Mononuclear cell (primary cell): ENCODE data around the gene MRGPRG. TPM values are rescaled to one million over a fixed set of nuclear protein-coding genes. Genes with fewer than 3 reads are reported as not detected.

Source experiments
- H3K27me3 ChIP-seq: 2 replicates; pipeline ENCODE4 v1.6.0; 2011; ENCODE audit warnings: low read length, control low read depth; ENCODE audit not compliant: insufficient read depth
- H3K4me1 ChIP-seq: 2 replicates; pipeline ENCODE4 v1.5.1; 2011; ENCODE audit warnings: mild to moderate bottlenecking, low read length, control low read depth; ENCODE audit not compliant: insufficient read depth
- H3K4me3 ChIP-seq: 2 replicates; pipeline ENCODE4 v1.5.1; 2011; ENCODE audit warnings: mild to moderate bottlenecking, low read length, moderate library complexity
- H3K9me3 ChIP-seq: 2 replicates; pipeline ENCODE4 v1.5.1; 2011; ENCODE audit warnings: low read depth, mild to moderate bottlenecking, control low read depth, low read length
- total RNA-seq: library from RNA; depleted of rRNA; stranded (reverse); fragments of >200 nt; gene quantifications from one replicate; pipeline ENCODE4 v1.2.3, GENCODE V29; 2012

The MRGPRG gene
- total RNA-seq, 1 donor = not detected

DNA sequence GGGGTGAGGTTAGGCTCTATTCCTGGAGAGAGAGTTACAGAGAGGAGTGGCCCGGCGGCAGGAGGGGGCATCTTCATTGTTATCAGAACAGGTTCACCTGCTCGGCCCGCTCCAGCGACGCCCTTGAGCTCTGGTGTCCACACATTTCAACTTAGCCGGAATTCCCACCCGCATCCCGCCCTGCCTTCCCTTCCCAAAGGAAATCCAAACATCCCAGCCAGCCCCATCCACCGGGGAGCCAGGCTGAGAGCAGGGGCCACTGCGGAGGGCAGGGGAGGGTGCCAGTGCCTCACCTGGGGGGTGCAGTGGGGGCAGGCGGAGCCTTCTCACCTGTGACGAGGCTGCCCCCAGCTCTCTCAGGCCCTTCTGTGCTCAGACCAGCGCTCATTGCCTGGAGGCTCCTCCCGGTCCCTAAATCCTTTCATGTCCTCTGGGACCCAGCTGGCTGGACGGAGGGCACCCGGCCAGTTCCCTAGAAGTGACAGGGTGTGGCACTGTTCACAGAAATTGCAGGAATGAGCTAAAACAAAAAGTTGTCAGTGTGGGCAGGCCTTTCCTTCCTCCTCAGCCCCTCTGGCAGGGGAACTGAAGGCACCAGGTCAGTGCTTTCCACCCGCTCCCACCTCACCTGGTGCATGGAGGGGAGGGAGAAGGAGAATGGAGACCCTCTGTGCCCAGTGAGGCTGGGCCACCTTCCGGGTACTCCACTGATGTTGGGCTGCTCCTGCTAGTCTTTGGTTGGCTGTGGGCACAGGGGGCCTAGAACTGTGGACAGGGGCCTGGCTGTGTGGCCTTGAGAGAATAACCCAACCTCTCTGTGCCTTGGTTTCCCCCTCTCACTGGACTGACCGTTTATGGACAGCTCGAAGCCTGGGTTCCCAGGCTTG is 2.2 kb upstream of the MRGPRG start:
- H3K4me1 ChIP-seq = no peaks in the 10 kb centered on the region
- no peak overlapping the region for H3K4me3 ChIP-seq
- H3K9me3 ChIP-seq = no peaks in the 10 kb centered on the region
- H3K27me3 ChIP-seq = no peaks in the 10 kb centered on the region

DNA sequence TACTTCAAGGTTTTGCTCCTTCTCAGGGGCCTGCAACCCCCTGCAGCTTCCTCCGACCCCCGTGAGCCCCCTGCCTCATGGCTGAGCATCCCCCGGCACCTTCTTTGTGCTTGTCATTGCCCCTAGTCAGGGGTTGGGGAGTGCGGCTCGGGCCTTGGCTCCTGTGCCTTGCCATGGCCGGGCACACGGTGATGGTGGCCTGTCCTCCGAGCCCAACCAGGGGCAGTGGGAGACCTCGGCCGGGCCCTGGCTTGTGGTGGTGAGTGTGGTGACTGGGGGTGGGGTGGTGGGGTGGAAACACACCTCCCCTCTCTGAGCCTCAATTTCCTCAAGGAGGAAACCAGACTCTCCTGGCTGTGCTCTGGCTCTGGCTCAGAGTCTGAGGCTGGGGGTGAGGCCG is 1.5 kb upstream of the MRGPRG start:
- Histone ChIP-seq H3K4me3 (no peak overlapping the region), H3K9me3 (no peaks in the 10 kb centered on the region), H3K27me3 (no peaks in the 10 kb centered on the region), H3K4me1 (no peaks in the 10 kb centered on the region)

DNA sequence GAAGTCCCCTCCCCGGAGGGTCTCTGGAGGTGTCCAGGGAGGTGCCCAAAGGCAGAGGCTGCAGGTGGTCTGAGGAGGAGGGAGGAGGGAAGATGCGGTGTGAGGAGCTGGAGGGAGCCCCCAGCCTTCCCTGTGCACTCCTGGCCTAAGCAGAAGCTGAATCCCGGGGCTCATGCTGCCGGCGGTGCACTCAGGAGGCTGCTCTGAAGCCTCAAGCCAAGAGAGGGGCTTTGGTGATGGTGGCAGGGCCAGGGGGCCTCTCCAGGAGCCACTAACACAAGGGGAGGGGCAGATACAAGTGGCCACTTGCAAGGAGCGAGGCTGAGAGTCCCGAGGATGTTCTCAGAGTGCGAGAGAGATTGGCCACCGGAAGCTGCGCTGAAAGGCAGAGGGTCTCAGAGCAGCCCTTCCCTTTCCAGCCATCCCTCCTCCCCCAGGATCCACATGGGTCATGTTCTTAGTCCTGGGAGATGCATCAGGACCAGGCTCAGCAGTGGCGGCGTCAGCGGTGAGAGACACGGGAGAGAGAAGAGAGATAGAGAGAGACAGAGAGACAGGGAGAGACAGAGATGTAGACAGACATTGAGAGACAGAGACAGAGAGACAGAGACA is 774 bp upstream of the MRGPRG start:
- Histone ChIP-seq H3K9me3 (no peaks in the 10 kb centered on the region), H3K27me3 (no peaks in the 10 kb centered on the region)

DNA sequence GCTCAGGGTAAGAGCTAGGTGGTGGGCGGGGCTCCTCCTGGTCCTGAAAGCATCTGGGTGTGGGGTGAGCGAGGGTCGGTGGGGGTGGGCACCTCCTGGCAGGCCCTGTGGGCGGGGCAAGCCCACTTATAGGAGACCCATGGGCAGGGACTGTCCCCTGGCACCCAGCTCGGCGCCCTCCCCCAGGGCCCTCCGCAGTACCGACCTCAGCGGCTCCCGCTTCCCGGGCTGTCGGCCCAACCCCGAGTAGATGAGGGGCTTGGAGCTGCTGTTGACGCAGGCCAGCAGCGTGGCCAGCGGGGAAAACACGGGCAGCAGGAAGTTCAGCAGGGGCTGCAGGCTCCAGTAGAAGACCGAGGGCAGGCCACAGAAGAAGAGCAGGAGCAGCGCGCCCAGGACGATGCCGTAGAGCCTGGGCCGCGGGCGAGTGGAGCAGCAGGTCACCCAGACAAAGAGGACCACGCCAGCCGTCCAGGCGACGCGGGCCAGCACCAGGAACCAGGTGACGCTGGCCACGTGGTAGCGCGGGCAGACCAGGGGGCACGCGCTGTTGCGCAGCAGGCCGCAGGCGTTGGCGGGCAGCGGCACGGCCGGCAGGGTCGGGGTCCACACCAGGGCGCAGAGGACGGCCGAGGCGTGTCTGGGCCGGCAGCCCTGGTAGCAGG is 663 bp downstream of the MRGPRG start:
- no peaks in the 10 kb centered on the region for H3K27me3 ChIP-seq
- no peaks in the 10 kb centered on the region for H3K4me1 ChIP-seq
- no peaks in the 10 kb centered on the region for H3K9me3 ChIP-seq
- no peak overlapping the region for H3K4me3 ChIP-seq

More for the DNA sequence above, 774 bp upstream of the MRGPRG start:
- Histone ChIP-seq H3K4me3 (no peak overlapping the region), H3K4me1 (no peaks in the 10 kb centered on the region)

DNA sequence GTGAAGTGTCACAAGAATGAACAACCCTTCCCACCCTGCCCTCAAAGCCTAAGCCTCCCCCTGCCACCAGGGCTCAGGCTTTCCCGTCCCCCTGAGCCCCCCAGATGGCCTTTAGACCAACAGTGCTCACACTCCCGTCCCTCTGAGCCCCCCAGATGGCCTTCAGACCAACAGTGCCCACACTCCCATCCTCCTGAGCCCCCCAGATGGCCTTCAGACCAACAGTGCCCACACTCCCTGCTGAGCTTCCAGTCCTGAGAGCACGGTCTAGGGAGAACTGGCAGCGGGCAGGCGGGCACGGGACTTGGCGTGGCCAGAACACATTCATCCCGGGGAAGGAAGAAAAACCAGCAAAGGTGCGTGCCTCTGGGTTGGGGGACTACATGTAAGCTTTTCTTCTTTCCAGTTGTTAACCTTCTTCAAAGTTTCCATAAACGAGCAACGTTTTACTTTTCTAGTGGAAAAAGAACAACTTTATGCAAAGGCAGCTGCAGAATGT is 2.5 kb downstream of the MRGPRG start:
- Histone ChIP-seq H3K9me3 (no peaks in the 10 kb centered on the region), H3K4me1 (no peaks in the 10 kb centered on the region), H3K4me3 (no peak overlapping the region), H3K27me3 (no peaks in the 10 kb centered on the region)

DNA sequence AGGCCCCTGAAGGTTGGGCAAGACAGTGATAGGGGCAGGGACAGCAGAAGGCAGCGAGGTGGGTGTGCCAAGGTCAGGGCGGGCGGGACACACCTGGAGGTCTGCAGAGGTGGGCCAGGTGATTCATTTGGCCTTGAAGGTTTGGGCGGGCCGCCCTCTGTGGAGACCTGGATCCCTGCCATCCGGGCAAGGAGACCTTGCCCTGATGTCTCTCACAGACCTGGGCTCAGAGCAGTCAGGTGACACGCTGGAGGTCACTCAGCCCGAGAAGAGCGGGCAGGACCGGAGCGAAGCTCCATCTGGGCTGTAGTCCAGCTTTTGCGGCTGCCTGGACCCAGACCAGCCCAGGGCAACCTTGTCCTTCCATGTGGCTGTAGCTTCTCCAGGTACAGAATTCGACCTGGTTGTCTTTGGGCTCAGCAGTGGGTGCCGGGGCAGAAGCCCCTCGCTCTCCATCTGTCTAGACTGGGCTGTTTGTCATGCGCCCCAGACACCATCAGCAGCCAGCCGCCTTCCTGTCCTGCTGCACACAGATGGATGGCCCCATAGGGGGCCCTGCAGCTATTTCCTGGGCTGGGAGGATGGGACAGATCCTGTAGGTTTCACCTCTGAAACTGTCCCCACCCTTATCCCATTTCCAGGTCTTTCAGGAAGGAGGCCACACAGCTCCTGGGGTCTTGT is 3.1 kb downstream of the MRGPRG start:
- H3K4me3 ChIP-seq = no peak overlapping the region
- H3K27me3 ChIP-seq = no peaks in the 10 kb centered on the region

DNA sequence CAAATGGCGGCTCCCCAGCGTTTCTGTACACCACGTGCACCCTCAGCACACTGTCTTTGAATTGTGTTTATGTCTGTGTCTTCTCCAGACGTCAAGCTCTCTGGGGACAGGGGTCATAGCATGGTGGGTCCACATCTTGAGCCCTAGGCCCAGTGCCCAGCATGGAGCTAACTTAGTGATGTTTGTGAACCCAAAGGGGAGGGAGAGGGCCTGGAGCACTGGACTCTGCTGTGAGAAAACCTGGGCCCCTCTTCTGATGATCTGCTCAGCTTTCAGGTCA is 4.3 kb downstream of the MRGPRG start:
- H3K4me3 ChIP-seq = no peak overlapping the region
- H3K27me3 ChIP-seq = no peaks in the 10 kb centered on the region
- H3K9me3 ChIP-seq = no peaks in the 10 kb centered on the region
- no peaks in the 10 kb centered on the region for H3K4me1 ChIP-seq

More for the DNA sequence above, 3.1 kb downstream of the MRGPRG start:
- no peaks in the 10 kb centered on the region for H3K4me1 ChIP-seq
- no peaks in the 10 kb centered on the region for H3K9me3 ChIP-seq

DNA sequence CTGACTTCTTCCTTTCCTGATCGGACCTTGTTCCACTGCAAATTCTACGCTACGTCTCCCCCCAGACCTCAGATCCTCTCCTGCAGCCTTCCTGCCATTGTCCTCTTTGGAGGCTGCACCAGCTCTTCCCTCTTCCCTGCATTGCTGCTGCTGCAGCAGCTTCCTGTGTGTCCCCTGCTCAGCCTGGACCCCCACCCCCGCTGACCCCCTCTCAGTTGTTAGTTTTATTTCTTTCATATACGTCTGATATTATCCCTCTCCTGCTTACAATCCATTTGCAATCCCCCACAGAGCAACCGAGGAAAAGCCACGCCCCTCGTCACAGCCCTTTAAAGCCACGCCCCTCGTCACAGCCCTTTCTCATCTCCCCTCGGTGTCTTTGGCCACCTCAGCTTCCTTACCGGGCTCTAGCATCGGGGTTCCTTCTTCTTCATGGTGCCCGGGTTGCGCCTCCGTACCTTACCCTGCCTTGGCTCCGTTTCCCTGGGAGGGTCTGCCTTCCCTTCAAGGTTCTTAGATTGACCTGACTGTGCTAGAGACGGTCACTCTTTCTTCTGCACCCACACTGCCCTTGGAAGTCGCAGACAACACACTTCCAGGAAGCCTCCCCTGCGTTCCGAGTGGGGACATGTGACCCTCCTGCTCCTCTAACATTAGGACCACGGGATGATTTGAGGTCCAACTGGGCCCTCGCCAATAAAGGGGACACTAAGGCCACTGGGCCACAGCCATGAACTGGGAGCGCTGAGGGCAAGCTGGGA is 4.8 kb downstream of the MRGPRG start:
- Histone ChIP-seq H3K9me3 (no peaks in the 10 kb centered on the region), H3K27me3 (no peaks in the 10 kb centered on the region), H3K4me3 (no peak overlapping the region), H3K4me1 (no peaks in the 10 kb centered on the region)

DNA sequence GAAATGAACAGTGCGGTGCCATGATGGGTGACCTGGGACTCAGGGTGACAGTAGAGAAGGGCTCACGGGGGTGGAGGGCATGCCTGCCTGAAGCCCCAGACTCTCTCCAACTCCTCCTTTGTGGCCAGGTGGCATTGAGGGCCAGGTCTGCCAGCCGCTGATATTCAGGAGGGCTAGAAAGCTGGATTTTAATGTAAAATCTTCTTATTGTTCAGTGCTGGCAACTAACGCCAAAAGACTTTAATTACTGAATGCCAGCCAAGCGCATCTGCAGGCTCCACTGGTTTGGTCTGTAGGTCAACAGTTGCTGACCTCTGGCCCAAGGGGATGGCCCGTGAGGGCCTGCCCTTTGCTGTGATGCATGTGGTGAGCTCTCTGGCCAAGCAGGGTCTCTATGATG is 10.3 kb downstream of the MRGPRG start:
- Histone ChIP-seq H3K9me3 (no peaks in the 10 kb centered on the region), H3K27me3 (peaks cover 3% of the 10 kb centered on the region), H3K4me1 (no peaks in the 10 kb centered on the region), H3K4me3 (no peak overlapping the region)

DNA sequence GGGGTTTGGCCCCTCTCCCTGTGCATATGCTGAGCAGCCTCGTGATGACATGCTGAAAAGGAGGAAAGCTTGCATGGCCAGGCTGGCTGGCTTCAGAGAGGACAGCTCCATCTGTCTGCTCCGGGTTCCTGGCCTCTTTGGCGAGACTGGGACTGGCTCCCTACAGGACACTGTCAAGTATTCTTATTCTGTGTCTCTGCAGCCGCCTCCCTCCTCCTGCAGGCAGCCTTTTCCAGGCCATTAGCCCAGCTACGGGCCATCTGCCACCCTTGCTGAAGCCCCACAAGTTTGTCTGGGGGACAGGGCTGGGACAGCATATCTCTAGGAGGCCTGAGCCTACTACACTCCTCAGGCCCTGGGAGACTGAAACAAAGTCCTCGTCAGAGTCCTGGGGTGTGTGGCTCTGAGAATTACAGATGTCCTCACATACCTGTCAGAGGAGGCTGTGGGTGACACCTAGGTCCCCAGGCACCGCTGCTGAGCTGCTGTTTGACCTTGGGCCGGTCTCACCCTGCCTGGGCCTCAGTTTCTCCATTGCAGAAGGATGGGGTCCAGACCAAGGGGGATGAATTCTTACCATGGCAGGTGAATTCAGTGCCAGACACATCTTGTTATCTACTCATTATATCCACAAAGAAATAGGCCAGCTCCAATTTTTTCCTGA is 11.0 kb downstream of the MRGPRG start:
- no peak overlapping the region for H3K4me3 ChIP-seq
- H3K27me3 ChIP-seq = peaks cover 8% of the 10 kb centered on the region
- no peaks in the 10 kb centered on the region for H3K4me1 ChIP-seq
- H3K9me3 ChIP-seq = no peaks in the 10 kb centered on the region

DNA sequence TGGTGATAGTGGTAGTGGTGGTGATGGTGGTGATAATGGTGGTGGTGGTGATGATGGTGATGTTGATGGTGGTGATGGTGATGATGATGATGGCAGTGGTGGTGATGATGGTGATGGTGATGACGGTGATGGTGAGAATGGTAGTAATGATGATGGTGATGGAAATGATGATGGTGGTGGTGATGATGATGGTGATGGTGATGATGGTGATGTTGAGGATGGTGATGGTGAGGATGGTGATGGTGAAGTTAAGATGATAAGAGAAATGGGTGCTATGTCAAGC is 11.8 kb downstream of the MRGPRG start:
- no peaks in the 10 kb centered on the region for H3K4me1 ChIP-seq
- H3K27me3 ChIP-seq = peaks cover 8% of the 10 kb centered on the region
- H3K9me3 ChIP-seq = no peaks in the 10 kb centered on the region
- no peak overlapping the region for H3K4me3 ChIP-seq

DNA sequence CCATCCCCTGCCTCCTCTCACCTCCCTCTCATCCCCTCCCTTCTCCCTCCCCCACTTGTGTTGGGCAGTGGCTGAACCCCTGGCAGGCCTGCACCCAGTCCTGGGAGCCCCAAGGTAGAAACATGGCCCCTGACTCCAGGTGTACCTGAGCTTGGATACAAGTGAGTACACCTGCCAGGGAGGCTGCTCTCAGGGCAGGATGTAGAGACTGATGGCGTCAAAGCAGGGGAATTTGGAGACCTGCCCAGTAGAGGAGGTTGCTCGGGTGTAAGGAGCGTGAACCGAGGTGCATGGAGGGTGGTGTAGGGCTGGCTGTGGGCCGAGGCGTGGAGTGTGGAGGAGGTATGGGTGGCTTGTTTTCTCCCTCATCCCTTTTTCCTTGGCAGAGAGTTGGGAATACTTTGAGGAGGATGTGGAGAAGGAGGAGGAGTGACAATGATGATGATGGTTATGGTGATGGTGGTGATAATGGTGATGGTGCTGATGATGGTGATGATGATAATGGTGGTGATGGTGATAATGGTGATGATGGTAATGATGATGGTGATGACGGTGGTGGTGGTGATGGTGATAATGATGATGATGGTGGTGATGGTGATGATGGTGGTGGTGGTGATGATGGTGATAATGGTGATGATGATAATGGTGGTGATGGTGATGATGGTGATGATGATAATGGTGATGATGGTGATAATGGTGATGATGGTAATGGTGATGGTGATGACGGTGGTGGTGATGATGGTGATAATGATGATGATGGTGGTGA is 12.3 kb downstream of the MRGPRG start:
- H3K27me3 ChIP-seq = peaks cover 8% of the 10 kb centered on the region
- no peaks in the 10 kb centered on the region for H3K4me1 ChIP-seq
- H3K9me3 ChIP-seq = no peaks in the 10 kb centered on the region
- no peak overlapping the region for H3K4me3 ChIP-seq

DNA sequence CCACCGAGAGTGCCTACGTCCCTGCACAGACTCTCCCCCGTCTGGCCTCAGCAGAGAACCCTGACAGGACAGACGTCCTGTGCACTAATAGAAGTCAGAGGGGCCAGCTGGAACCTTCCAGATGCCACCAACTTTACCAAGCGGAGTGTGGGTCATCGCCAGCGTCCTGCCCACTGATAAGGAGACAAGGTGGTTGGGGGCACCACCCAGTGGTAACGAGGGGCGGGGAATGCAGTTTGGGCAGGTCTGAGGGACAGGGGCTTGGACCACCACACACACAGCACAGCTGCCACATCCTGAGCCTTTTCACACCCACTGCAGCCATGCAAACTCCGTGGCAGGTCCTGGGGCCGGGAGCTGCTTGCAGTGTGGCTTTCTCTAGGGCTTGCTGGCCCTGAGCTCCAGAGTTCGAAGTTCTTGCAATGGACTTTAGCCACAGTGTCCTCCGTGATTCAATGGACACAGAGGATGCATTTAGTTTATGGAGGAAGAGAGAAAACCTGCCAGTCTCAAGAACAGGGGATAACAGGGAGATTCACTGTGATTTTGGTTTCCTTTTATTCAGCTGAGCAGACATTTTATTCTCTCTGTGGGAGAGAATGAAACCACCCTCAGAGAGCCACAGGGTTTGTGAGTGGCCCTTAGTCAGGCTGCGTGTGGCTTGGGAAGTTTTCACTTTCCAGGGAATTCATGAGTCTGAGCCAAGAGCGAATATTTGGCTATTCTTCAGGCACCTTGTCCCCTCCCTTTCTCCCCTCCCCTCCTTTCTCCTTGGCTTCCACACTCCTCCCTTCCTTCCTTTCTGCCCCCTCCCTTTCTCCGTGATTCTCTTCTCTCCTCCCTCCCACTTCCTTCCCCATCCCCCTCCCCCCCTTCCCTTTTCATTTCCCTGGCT is 13.1 kb downstream of the MRGPRG start:
- Histone ChIP-seq H3K4me1 (no peaks in the 10 kb centered on the region), H3K4me3 (no peak overlapping the region), H3K9me3 (no peaks in the 10 kb centered on the region), H3K27me3 (peaks cover 8% of the 10 kb centered on the region)
